ENCODE data around the gene SEC24C.
A peak's percentile ranks its signal among the peaks of the same experiment; 100 is the strongest.

The SEC24C gene

DNA sequence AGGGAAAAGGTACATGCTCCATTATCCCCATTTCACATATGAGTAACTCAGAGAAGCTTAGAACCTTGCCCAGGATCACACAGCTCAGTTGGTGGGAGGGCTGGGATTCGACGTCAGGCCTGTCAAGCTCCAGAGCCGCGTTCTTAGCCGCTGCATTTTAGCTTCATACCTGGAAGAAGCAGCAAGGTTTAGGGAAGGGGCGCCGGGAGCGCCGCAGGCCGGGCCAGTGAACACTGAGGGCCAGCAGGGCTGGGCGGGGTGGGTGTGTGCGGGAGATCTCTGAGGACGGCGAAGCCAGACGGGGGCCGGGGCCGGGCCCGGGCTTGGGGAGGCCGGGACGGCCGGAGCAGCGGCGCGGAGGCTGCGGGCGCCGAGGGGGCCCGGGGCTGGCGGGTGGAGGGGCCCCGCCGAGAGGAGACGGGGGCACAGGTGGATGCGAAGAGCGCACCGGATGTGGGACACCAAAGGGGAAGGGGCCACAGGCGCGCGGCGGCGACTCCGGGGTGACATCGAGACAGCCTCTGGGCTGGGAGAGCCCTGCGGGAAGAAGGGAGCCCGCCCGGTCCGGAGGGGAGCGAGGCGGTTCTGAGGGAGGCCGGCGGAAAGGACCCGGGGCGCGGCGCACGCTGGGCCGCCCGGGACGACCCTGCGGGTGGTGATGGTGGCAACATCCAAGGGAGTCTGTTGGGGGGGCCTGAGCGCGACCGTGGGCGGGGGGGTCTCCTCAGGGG is 66.7 kb downstream of the SEC24C start:
- DNase-seq (ENCODE audit: low read depth in 2 of 2, low spot score in 1 of 2) = peak in 1 of 2 donors; percentile 22

- no peak for DNase-seq (ENCODE audit: low read depth in 2 of 2, low spot score in 1 of 2)
These were observed 68.5 kb downstream of the SEC24C start for GRCh38 chr10:73812657-73813056.

GRCh38 chr10:73813333-73813732 is 69.2 kb downstream of the SEC24C start:
- no peak for DNase-seq (ENCODE audit: low read depth in 2 of 2, low spot score in 1 of 2)

- no peak for DNase-seq (ENCODE audit: low read depth in 2 of 2, low spot score in 1 of 2)
These were observed 70.2 kb downstream of the SEC24C start for GRCh38 chr10:73814276-73814895.

- DNase-seq (ENCODE audit: low read depth in 2 of 2, low spot score in 1 of 2) = no peak
These were observed 70.9 kb downstream of the SEC24C start for GRCh38 chr10:73814896-73815718.

GRCh38 chr10:73815719-73816030 is 71.5 kb downstream of the SEC24C start:
- no peak for DNase-seq (ENCODE audit: low read depth in 2 of 2, low spot score in 1 of 2)

DNA sequence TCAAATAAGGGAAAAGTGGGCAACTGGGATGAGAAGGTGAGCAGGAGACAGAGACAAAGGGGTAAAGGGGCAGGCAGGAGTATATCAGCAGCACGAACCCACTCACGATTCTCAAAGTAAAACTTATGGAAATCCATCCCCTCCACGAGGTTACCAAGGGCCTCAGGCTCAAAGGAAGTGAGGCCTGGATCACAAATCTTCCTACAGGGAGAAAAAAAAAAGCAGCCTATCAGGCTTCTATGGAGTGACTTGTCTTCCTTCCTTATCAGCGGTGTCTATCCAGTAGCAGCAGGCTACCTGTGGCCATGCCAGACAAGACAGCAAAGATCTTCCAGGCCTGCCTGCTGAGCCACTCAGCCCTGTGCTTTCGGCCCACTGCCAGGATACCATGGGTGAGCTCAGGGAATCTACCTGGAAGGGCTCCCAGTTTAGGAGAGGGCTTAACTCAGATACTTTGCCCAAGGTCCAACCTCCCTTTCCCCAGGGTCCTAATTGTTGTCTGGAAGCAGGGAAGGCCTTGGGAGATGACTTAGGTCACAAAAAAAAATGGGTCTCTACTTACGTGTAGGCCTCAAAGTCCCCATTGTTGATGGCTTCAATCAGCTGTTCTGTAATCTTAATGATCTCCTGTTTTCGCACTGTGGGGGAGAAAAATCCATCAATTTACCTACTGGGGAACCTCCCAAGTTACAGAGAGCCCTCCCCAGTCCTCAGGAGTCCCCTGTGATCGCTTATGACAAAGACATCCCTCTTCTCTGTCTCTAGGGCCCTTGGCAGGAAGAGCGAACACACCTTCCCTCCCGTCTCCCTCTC is 73.0 kb downstream of the SEC24C start:
- no peak for DNase-seq (ENCODE audit: low read depth in 2 of 2, low spot score in 1 of 2)

DNA sequence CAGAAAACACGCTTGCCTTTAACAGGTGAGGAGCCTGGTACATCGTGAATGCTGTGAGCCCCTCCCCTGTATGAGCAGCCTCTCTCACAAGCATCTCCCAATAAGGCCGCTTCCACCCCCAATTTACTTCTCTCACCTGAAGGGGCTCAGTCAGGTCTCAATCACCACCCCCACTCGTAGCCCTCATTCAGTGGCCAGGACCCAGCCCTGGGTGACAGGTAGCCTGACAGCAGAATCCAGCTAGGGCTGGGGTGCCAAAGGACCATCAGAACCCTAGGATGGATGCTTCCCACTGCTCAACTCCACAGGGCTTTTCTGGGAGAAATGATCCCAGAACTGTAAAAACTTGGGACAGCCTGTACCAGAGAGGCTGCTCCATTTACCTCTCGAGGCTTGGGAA is 73.7 kb downstream of the SEC24C start:
- DNase-seq (ENCODE audit: low read depth in 2 of 2, low spot score in 1 of 2) = no peak

- DNase-seq (ENCODE audit: low read depth in 2 of 2, low spot score in 1 of 2) = no peak
These were observed 74.2 kb downstream of the SEC24C start for GRCh38 chr10:73818402-73818801.

DNA sequence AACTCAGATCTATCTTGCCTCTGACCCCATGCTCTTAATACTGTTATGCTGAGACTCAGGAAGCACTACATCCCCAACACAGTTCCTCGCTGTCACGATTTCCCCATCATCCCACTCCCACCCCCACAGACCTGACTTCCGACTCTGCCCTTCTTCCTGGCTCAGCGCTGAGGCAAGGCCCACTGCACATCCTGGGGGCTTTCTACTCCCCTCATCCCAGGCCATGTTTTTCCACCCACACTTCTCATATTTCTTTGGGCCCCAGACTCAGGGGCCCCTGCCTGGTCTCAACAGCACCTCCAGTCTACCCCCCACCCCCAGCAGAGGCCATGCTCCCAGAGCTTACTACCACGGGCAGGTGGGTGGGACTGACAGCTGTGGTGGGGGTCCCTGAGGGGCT is 74.9 kb downstream of the SEC24C start:
- no peak for DNase-seq (ENCODE audit: low read depth in 2 of 2, low spot score in 1 of 2)

- no peak for DNase-seq (ENCODE audit: low read depth in 2 of 2, low spot score in 1 of 2)
These were observed 75.4 kb downstream of the SEC24C start for GRCh38 chr10:73819513-73820093.
